ENCODE data around the gene LMAN2L.

The LMAN2L gene

GRCh38 chr2:96661324-96661723 lies 78.5 kb downstream of the LMAN2L start:
- DNase-seq: no peak
- no peaks in the 10 kb centered on the region for H3K4me1 ChIP-seq (ENCODE audit: control insufficient read depth, insufficient read depth, low read length, poor library complexity, severe bottlenecking)
- H3K27ac ChIP-seq (ENCODE audit: insufficient read depth, low read length, poor library complexity, severe bottlenecking): no peak overlapping the region
- H3K36me3 ChIP-seq (ENCODE audit: control insufficient read depth, insufficient read depth, low read length): no peaks in the 10 kb centered on the region
- no peaks in the 10 kb centered on the region for H3K9me3 ChIP-seq (ENCODE audit: control insufficient read depth, low read length)
- no peaks in the 10 kb centered on the region for H3K27me3 ChIP-seq (replicated peaks; ENCODE audit: control insufficient read depth, insufficient read depth, low read length, poor library complexity, severe bottlenecking)
- no peak overlapping the region for H3K4me3 ChIP-seq (ENCODE audit: insufficient read depth, low read depth, low read length, poor library complexity, severe bottlenecking)

GRCh38 chr2:96656540-96656939 lies 83.3 kb downstream of the LMAN2L start:
- H3K9me3 ChIP-seq (ENCODE audit: control insufficient read depth, low read length): no peaks in the 10 kb centered on the region
- H3K27me3 ChIP-seq (replicated peaks; ENCODE audit: control insufficient read depth, insufficient read depth, low read length, poor library complexity, severe bottlenecking): no peaks in the 10 kb centered on the region
- H3K36me3 ChIP-seq (ENCODE audit: control insufficient read depth, insufficient read depth, low read length): no peaks in the 10 kb centered on the region
- no peak for DNase-seq
- no peak overlapping the region for H3K4me3 ChIP-seq (ENCODE audit: insufficient read depth, low read depth, low read length, poor library complexity, severe bottlenecking)
- no peak overlapping the region for H3K27ac ChIP-seq (ENCODE audit: insufficient read depth, low read length, poor library complexity, severe bottlenecking)
- no peaks in the 10 kb centered on the region for H3K4me1 ChIP-seq (ENCODE audit: control insufficient read depth, insufficient read depth, low read length, poor library complexity, severe bottlenecking)

All from effector memory CD4-positive, alpha-beta T cell (primary cell).